H1 (cell line): Measurements from ENCODE around the gene ZNF512B. TPM values are rescaled to one million over a fixed set of nuclear protein-coding genes. Genes with fewer than 3 reads are reported as not detected.
A peak's percentile ranks its signal among the peaks of the same experiment; 100 is the strongest.

Experiments used
- CTCF ChIA-PET: fragments of 300-600 bp; sonication (Branson Sonifier 250); formaldehyde crosslinking; loops from one replicate; lab custom pipeline; 2021; ENCODE audit not compliant: partially characterized antibody; lab: Charles Lee
- POLR2A ChIA-PET: fragments of 300-600 bp; sonication (Branson Sonifier 250); formaldehyde crosslinking; loops from one replicate; lab custom pipeline; 2021; ENCODE audit warnings: inconsistent platforms; ENCODE audit not compliant: partially characterized antibody; lab: Charles Lee
- DNase-seq, 2 experiments: peaks; one replicate each; pipeline versions ENCODE4 v3.0.0 to v3.0.0-alpha.2; 2010 to 2022; ENCODE audit warnings: low spot score in 2 of 2, low read depth in 1 of 2, mixed read lengths in 1 of 2
- FAIRE-seq: peaks from 2 replicates; lab custom pipeline; 2011; peaks lifted over from hg19 to GRCh38; lab: Jason Lieb, UNC
- H2AFZ ChIP-seq: 2 replicates; pipeline ENCODE4 v1.8.1; 2012; ENCODE audit warnings: low read length, inconsistent platforms
- H2AK5ac ChIP-seq: 2 replicates; pipeline ENCODE4 v1.6.1; 2013; ENCODE audit warnings: low read depth, low read length
- H2BK120ac ChIP-seq: replicated peaks from 2 replicates; pipeline ENCODE3; 2013; ENCODE audit warnings: low read depth, low read length, inconsistent platforms
- H2BK12ac ChIP-seq: 2 replicates; pipeline ENCODE4 v1.6.1; 2013; ENCODE audit warnings: low read depth, low read length
- H2BK15ac ChIP-seq: 2 replicates; pipeline ENCODE4 v1.6.1; 2013; ENCODE audit warnings: low read length
- H2BK20ac ChIP-seq: 2 replicates; pipeline ENCODE4 v1.6.1; 2013; ENCODE audit warnings: low read length
- H2BK5ac ChIP-seq: 2 replicates; pipeline ENCODE4 v1.6.1; 2013; ENCODE audit warnings: low read depth, low read length
- H3K14ac ChIP-seq: 2 replicates; pipeline ENCODE4 v1.6.1; 2013; ENCODE audit warnings: inconsistent platforms; ENCODE audit not compliant: insufficient read length
- H3K18ac ChIP-seq: 2 replicates; pipeline ENCODE4 v1.6.1; 2013; ENCODE audit warnings: low read length; ENCODE audit errors: extremely low read depth
- H3K23ac ChIP-seq: 2 replicates; pipeline ENCODE4 v1.6.1; 2013; ENCODE audit warnings: inconsistent platforms; ENCODE audit not compliant: insufficient read length
- H3K23me2 ChIP-seq: 2 replicates; pipeline ENCODE4 v1.6.1; 2013; ENCODE audit warnings: low read depth, low read length
- H3K27ac ChIP-seq: 2 replicates; pipeline ENCODE4 v1.6.1; 2011; ENCODE audit warnings: low read depth, low read length, inconsistent platforms
- H3K27me3 ChIP-seq, 4 experiments: replicated peaks in 1 of 4; 1 replicate in 1 of 4; 2 replicates in 3 of 4; pipeline versions ENCODE4 v1.6.1 to v1.8.1; 2011 to 2013; ENCODE audit warnings: low read length in 3 of 4, mild to moderate bottlenecking in 3 of 4, inconsistent platforms in 2 of 4, mixed read lengths in 2 of 4, moderate library complexity in 1 of 4; ENCODE audit not compliant: control insufficient read depth in 3 of 4, insufficient read depth in 3 of 4; ENCODE audit errors: extremely low read depth in 1 of 4
- H3K36me3 ChIP-seq, 4 experiments: 2 replicates each; pipeline versions ENCODE4 v1.6.1 to v1.8.1; 2011 to 2013; ENCODE audit warnings: mild to moderate bottlenecking in 4 of 4, low read length in 3 of 4, moderate library complexity in 2 of 4, control low read depth in 1 of 4, inconsistent platforms in 1 of 4; ENCODE audit not compliant: insufficient read depth in 4 of 4, control insufficient read depth in 2 of 4
- H3K4ac ChIP-seq: replicated peaks from 2 replicates; pipeline ENCODE3; 2013; ENCODE audit warnings: low read length, low read depth, mixed read lengths, inconsistent platforms; ENCODE audit not compliant: insufficient read length
- H3K4me1 ChIP-seq, 4 experiments: replicated peaks in 1 of 4; 1 replicate in 1 of 4; 2 replicates in 3 of 4; pipeline versions ENCODE4 v1.6.1 to v1.8.1; 2011 to 2013; ENCODE audit warnings: low read length in 3 of 4, inconsistent platforms in 2 of 4, mixed read lengths in 1 of 4; ENCODE audit not compliant: insufficient read depth in 4 of 4, control insufficient read depth in 3 of 4
- H3K4me2 ChIP-seq, 2 experiments: 2 replicates each; pipeline versions ENCODE4 v1.6.1 to v1.8.1; 2011 to 2013; ENCODE audit warnings: low read depth in 2 of 2, low read length in 2 of 2, control low read depth in 1 of 2, inconsistent platforms in 1 of 2, mild to moderate bottlenecking in 1 of 2; ENCODE audit not compliant: insufficient read depth in 1 of 2
- H3K4me3 ChIP-seq, 4 experiments: fragments of 200-600, 300-600 bp in 1 of 4; sonication (generic), shearing (Covaris generic), sonication (Bioruptor Twin) in 1 of 4; 2 replicates each; pipeline versions ENCODE4 v1.5.1 to v1.8.1; 2011 to 2016; ENCODE audit warnings: low read length in 4 of 4, low read depth in 3 of 4, control low read depth in 2 of 4, inconsistent platforms in 2 of 4, mild to moderate bottlenecking in 2 of 4, mixed read lengths in 1 of 4, moderate library complexity in 1 of 4; ENCODE audit not compliant: insufficient read depth in 2 of 4; ENCODE audit errors: extremely low read depth in 1 of 4
- H3K56ac ChIP-seq: replicated peaks from 2 replicates; pipeline ENCODE3; 2013; ENCODE audit warnings: low read depth, mild to moderate bottlenecking, mixed read lengths, low read length, inconsistent platforms; ENCODE audit not compliant: insufficient read length
- H3K79me1 ChIP-seq: 2 replicates; pipeline ENCODE4 v1.6.1; 2013; ENCODE audit warnings: low read depth, low read length, control low read depth
- H3K79me2 ChIP-seq, 2 experiments: 2 replicates each; pipeline versions ENCODE4 v1.6.1 to v1.8.1; 2012 to 2013; ENCODE audit warnings: low read length in 2 of 2, mild to moderate bottlenecking in 2 of 2, inconsistent platforms in 1 of 2; ENCODE audit not compliant: insufficient read depth in 2 of 2, control insufficient read depth in 1 of 2
- H3K9ac ChIP-seq, 4 experiments: replicated peaks in 1 of 4; 1 replicate in 1 of 4; 2 replicates in 3 of 4; pipeline versions ENCODE4 v1.6.1 to v1.8.1; 2011 to 2013; ENCODE audit warnings: low read depth in 3 of 4, low read length in 3 of 4, control low read depth in 2 of 4, mild to moderate bottlenecking in 2 of 4, moderate library complexity in 2 of 4, inconsistent platforms in 1 of 4; ENCODE audit errors: extremely low read depth in 1 of 4
- H3K9me3 ChIP-seq, 2 experiments: 2 replicates each; pipeline versions ENCODE4 v1.6.1 to v1.8.1; 2012 to 2013; ENCODE audit warnings: mild to moderate bottlenecking in 2 of 2, moderate library complexity in 2 of 2, control low read depth in 1 of 2, inconsistent platforms in 1 of 2, low read depth in 1 of 2, low read length in 1 of 2, mixed read lengths in 1 of 2; ENCODE audit not compliant: insufficient read depth in 2 of 2
- H4K20me1 ChIP-seq, 2 experiments: replicated peaks in 1 of 2; 2 replicates each; pipeline versions ENCODE3 to v1.8.1; 2011 to 2013; ENCODE audit warnings: inconsistent platforms in 2 of 2, low read length in 2 of 2, mild to moderate bottlenecking in 1 of 2; ENCODE audit not compliant: insufficient read depth in 2 of 2, control insufficient read depth in 1 of 2
- H4K5ac ChIP-seq: 2 replicates; pipeline ENCODE4 v1.6.1; 2013; ENCODE audit warnings: low read length, low read depth, mixed read lengths, inconsistent platforms; ENCODE audit not compliant: insufficient read length
- H4K8ac ChIP-seq: 2 replicates; pipeline ENCODE4 v1.8.0; 2013; ENCODE audit warnings: mild to moderate bottlenecking, moderate library complexity, low read length, inconsistent platforms; ENCODE audit not compliant: insufficient read depth; ENCODE audit errors: extremely low read depth
- H4K91ac ChIP-seq: replicated peaks from 2 replicates; pipeline ENCODE3; 2013; ENCODE audit warnings: low read length, mixed read lengths, inconsistent platforms; ENCODE audit not compliant: insufficient read length
- EZH2 ChIP-seq: fragments of 200-600 bp; sonication (generic); IDR thresholded peaks from 2 replicates; pipeline ENCODE4 v1.7.1; 2012; ENCODE audit warnings: low read depth, mild to moderate bottlenecking, moderate library complexity, low read length, inconsistent platforms; ENCODE audit not compliant: severe bottlenecking
- TAF1 ChIP-seq: IDR thresholded peaks from 2 replicates; pipeline ENCODE4 v1.6.1; 2011; ENCODE audit warnings: mild to moderate bottlenecking, low read depth, low read length
- WGBS, 2 experiments: shearing (Covaris generic) in 1 of 2; methylation state at CpG; one replicate each; pipeline versions ENCODE4 v1.1.6 to v1.1.7; 2013 to 2015; ENCODE audit warnings: low lambda C conversion rate in 2 of 2, mixed read lengths in 2 of 2, inconsistent platforms in 1 of 2, low coverage in 1 of 2, missing lambda C conversion rate in 1 of 2; ENCODE audit not compliant: insufficient replicate concordance in 2 of 2, insufficient coverage in 1 of 2, insufficient read length in 1 of 2; ENCODE audit errors: extremely low coverage in 1 of 2, missing lambda C conversion rate in 1 of 2; 5-methylcytosine and 5-hydroxymethylcytosine counted together
- polyA plus RNA-seq, 7 experiments: library from polyadenylated mRNA; depleted of rRNA in 3 of 7; stranded (reverse) in 5 of 7; unstranded in 2 of 7; fragments of >200 nt in 5 of 7; fragments of 200-250 nt in 2 of 7; gene quantifications; 1 replicate in 5 of 7; 2 replicates in 1 of 7; 4 replicates in 1 of 7; pipeline versions ENCODE4 v1.2.1 to v1.2.3, GENCODE V29; 2011 to 2013; ENCODE audit warnings: missing spikeins in 2 of 7, mixed read lengths in 2 of 7
- total RNA-seq: library from RNA; stranded (reverse); fragmentation: NEBNext Ultra II Directional; extraction: Animal tissue kit (Norgen Biotek cat#: 25700); gene quantifications from 2 replicates; pipeline ENCODE4 v1.2.1, GENCODE V29; 2021

The ZNF512B gene
- total and polyA plus RNA-seq, 2 of the 8 experiments (the other 6 are each of a cell fraction or from before 2014, with no cell fraction given) = 7.3 to 26.6 TPM

DNA sequence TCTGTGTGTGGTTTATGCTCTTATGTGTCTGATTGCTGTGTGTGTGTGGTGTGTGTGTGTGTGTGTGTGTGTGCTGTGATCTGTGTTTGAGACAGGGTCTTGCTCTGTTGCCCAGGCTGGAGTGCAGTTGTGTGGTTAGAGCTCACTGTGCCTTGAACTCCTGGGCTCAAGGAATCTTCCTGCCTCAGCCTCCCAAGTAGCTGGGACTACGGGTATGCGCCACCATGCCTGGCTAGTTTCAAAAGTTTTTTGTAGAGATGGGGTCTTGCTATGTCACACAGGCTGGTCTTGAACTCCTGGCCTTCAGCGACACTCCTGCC is 3.4 kb upstream of the ZNF512B start:
- Histone ChIP-seq H3K36me3 (peaks cover 0 to 4% (median 2%) of the 10 kb centered on the region in 4 experiments; a peak in 1 of 8 replicates), H3K9ac (0 out of 7 replicates have a peak overlapping the region, but pooled peaks of 1 of the 4 experiments have one; percentile 19), H2BK120ac (no peak overlapping the region), H3K4ac (no peak overlapping the region), H3K4me3 (peak overlapping the region in 1 of 4 experiments; percentile 61; a peak in 1 of 8 replicates), H3K23ac (no peak overlapping the region), H3K79me1 (peaks cover 3% of the 10 kb centered on the region), H4K5ac (no peak overlapping the region), H2BK5ac (no peak overlapping the region), H3K14ac (no peak overlapping the region), H3K23me2 (peaks cover 12% of the 10 kb centered on the region; the same call in 1 of the 2 replicates), H3K9me3 (peaks cover 4 to 6% of the 10 kb centered on the region in 2 experiments), H2AFZ (no peak overlapping the region), H3K4me2 (peak overlapping the region; percentile 5 to 93; a peak in 2 of 4 replicates), H2BK15ac (peak overlapping the region; percentile 55; the same call in 1 of the 2 replicates), H3K79me2 (no peaks in the 10 kb centered on the region; a peak in 1 of 4 replicates), H3K56ac (no peak overlapping the region), H2BK12ac (peak overlapping the region; percentile 86; the same call in 1 of the 2 replicates), H3K27me3 (peaks cover 0 to 12% (median 2%) of the 10 kb centered on the region in 4 experiments; a peak in 2 of 7 replicates), H2BK20ac (0 out of 2 replicates have a peak overlapping the region, but pooled peaks have one; percentile 40), H4K20me1 (peaks cover 2 to 10% of the 10 kb centered on the region in 2 experiments), H3K18ac (no peak overlapping the region), H2AK5ac (0 out of 2 replicates have a peak overlapping the region, but pooled peaks have one; percentile 92), H3K4me1 (peaks cover 0 to 15% (median 9%) of the 10 kb centered on the region in 4 experiments; a peak in 6 of 7 replicates), H4K8ac (no peak overlapping the region), H4K91ac (no peak overlapping the region), H3K27ac (no peak overlapping the region)
- FAIRE-seq = no peak
- no peak for DNase-seq
- ChIA-PET POLR2A (interaction anchor here (0.6 to 2.2 kb wide), 8 partner anchors 10 to 1066 kb away, joined by 3 to 10 read pairs (median 4); partner anchors contain the start of gene UCKL1), CTCF (interaction anchor here (0.6 to 5.0 kb wide), 31 partner anchors 9 to 489 kb away, joined by 3 to 58 read pairs (median 4); partner anchors contain the start of genes C20orf204, DNAJC5 and UCKL1)
- TF ChIP-seq EZH2 (peak; percentile 10), TAF1 (no peak)
- 88% methylated on average over 3 of the region's 3 CpGs; no CpG with 5 or more reads in 1 of the 2 experiments for WGBS, 2 experiments
